RWPE2 (cell line): ENCODE data around the gene TRPM2.
A peak's percentile ranks its signal among the peaks of the same experiment; 100 is the strongest.

Experiments
- ATAC-seq: fragments of 200-7000 bp; cut with Tn5 transposase; 3 replicates; pipeline ENCODE4 v1.9.1; 2021; ENCODE audit warnings: low read depth
- DNase-seq: peaks from one replicate; pipeline ENCODE4 v3.0.0-alpha.2; 2020; ENCODE audit warnings: low spot score
- H3K27ac ChIP-seq: fragments of 450-650 bp; 2 replicates; pipeline ENCODE4 v1.5.1; 2017; ENCODE audit warnings: mild to moderate bottlenecking; ENCODE audit not compliant: poor library complexity, severe bottlenecking
- H3K27me3 ChIP-seq: fragments of 250-450 bp; sonication (Bioruptor Pico); 2 replicates; pipeline ENCODE4 v1.5.1; 2021; ENCODE audit warnings: mild to moderate bottlenecking, moderate library complexity; ENCODE audit not compliant: insufficient read depth, poor library complexity, severe bottlenecking
- H3K36me3 ChIP-seq: fragments of 250-450 bp; sonication (Bioruptor Pico); 2 replicates; pipeline ENCODE4 v1.5.1; 2020; ENCODE audit warnings: low read depth, mild to moderate bottlenecking, moderate library complexity
- H3K4me1 ChIP-seq: fragments of 250-450 bp; sonication (Bioruptor Pico); 2 replicates; pipeline ENCODE4 v1.5.1; 2021; ENCODE audit warnings: mild to moderate bottlenecking, moderate library complexity; ENCODE audit not compliant: insufficient read depth, poor library complexity, severe bottlenecking
- H3K4me3 ChIP-seq: fragments of 250-450 bp; sonication (Bioruptor Pico); 2 replicates; pipeline ENCODE4 v1.5.1; 2021; ENCODE audit warnings: mild to moderate bottlenecking, moderate library complexity; ENCODE audit not compliant: severe bottlenecking
- H3K9me3 ChIP-seq: fragments of 250-450 bp; sonication (Bioruptor Pico); 2 replicates; pipeline ENCODE4 v1.5.1; 2021; ENCODE audit warnings: mild to moderate bottlenecking, moderate library complexity; ENCODE audit not compliant: severe bottlenecking
- TF ChIP-seq, protein P1 (sequence below): fragments of 450-650 bp; IDR thresholded peaks from one replicate; pipeline ENCODE4 v1.5.1; 2017; ENCODE audit warnings: mild to moderate bottlenecking, moderate library complexity; ENCODE audit not compliant: poor library complexity, severe bottlenecking

Gene TRPM2

DNA sequence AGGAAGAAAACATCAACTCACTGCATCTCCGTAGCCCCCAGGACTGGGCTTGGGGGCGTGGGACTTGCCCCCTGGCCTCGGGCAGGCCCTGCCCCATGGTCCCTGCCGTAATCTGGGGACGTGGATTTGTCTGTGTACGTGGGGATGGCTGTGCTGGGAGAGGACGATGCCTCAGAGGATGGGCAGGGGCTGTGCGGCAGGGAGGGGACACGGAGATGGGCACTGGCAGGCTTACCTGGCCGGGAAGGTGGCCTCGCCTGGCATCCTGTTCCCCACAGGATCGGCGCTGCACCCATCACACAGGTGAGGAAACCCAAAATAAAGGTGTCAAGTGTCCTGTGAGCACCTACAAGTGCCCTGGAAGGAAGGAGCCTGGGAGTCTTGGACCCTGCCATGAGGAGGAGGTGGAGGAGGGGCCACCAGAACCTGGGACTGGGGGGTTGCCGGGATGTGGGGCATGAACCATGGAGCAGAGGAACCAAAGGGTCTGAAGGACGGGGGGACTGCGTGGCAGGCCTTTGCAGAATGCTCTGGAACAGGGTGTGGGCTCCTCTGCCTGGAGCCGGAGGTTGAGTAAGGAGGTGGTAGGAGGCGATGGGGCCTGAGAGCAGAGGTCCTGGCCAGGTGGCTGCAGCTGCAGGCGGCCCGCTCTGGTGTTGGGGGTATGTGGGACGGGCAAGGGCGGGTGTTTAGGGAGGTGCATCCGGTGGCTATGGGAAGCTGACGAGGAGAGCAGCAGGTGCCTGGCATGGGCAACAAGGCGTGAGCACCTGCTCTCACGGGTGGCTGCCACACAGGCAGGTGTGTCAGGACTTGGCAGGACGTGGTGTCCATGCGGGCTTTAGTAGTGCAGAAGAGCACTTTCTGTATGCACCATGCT is 74.1 kb downstream of the TRPM2 start:
- DNase-seq, result peak; percentile 60
- Histone ChIP-seq H3K36me3 (no peaks in the 10 kb centered on the region), H3K9me3 (peaks cover 4% of the 10 kb centered on the region), H3K4me1 (no peaks in the 10 kb centered on the region), H3K27ac (no peak overlapping the region), H3K27me3 (no peaks in the 10 kb centered on the region), H3K4me3 (no peak overlapping the region)
- no peak for ATAC-seq
- TF ChIP-seq, protein P1, sequence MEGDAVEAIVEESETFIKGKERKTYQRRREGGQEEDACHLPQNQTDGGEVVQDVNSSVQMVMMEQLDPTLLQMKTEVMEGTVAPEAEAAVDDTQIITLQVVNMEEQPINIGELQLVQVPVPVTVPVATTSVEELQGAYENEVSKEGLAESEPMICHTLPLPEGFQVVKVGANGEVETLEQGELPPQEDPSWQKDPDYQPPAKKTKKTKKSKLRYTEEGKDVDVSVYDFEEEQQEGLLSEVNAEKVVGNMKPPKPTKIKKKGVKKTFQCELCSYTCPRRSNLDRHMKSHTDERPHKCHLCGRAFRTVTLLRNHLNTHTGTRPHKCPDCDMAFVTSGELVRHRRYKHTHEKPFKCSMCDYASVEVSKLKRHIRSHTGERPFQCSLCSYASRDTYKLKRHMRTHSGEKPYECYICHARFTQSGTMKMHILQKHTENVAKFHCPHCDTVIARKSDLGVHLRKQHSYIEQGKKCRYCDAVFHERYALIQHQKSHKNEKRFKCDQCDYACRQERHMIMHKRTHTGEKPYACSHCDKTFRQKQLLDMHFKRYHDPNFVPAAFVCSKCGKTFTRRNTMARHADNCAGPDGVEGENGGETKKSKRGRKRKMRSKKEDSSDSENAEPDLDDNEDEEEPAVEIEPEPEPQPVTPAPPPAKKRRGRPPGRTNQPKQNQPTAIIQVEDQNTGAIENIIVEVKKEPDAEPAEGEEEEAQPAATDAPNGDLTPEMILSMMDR, result no peak

DNA sequence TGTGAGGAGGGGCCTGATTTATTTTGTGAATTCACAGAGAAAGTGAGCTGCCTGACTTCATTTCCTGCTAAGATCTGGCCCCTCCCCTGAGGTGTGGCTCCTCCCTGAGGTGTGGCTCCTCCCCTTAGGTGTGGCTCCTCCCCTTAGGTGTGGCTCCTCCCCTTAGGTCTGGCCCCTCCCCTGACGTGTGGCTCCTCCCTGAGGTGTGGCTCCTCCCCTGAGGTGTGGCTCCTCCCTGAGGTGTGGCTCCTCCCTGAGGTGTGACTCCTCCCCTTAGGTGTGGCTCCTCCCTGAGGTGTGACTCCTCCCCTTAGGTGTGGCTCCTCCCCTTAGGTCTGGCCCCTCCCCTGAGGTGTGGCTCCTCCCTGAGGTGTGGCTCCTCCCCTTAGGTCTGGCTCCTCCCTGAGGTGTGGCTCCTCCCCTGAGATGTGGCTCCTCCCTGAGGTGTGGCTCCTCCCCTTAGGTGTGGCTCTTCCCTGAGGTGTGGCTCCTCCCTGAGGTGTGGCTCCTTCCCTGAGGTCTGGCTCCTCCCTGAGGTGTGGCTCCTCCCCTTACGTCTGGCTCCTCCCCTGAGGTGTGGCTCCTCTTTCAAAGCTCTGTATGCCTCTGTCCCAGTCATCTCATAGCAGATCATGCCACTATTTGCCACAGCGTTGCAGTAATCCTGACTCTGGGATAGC is 75.0 kb downstream of the TRPM2 start:
- Histone ChIP-seq H3K4me1 (no peaks in the 10 kb centered on the region), H3K36me3 (no peaks in the 10 kb centered on the region), H3K9me3 (peaks cover 4% of the 10 kb centered on the region), H3K27ac (no peak overlapping the region), H3K27me3 (no peaks in the 10 kb centered on the region), H3K4me3 (no peak overlapping the region)
- peak; percentile 38; the same call in 2 of the 3 replicates for ATAC-seq
- TF ChIP-seq, protein P1, result no peak
- DNase-seq, result peak; percentile 29

DNA sequence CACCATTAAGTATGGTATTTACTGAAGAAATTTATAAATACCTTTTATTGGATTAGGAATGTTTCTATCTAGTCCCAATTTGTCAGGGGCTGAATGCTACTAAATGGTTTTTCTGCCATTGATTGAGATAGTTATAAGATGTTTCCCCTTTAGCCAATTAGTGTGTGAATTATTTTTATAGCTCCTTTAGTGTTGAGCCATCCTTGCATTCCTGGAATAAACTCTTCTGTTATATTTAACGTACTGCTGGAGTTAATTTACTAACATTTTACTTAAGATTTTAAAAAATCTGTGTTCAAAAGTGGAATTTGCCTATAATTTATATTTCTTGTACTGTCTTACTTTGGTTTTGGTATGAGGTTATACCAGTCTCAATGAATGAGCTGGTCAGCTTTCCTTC is 76.5 kb downstream of the TRPM2 start:
- TF ChIP-seq, protein P1, result no peak
- H3K4me3 ChIP-seq, result no peak overlapping the region
- no peak for DNase-seq
- H3K4me1 ChIP-seq, result no peaks in the 10 kb centered on the region
- peaks cover 4% of the 10 kb centered on the region for H3K9me3 ChIP-seq
- no peak overlapping the region for H3K27ac ChIP-seq
- no peak for ATAC-seq
- H3K27me3 ChIP-seq, result no peaks in the 10 kb centered on the region
- H3K36me3 ChIP-seq, result no peaks in the 10 kb centered on the region

DNA sequence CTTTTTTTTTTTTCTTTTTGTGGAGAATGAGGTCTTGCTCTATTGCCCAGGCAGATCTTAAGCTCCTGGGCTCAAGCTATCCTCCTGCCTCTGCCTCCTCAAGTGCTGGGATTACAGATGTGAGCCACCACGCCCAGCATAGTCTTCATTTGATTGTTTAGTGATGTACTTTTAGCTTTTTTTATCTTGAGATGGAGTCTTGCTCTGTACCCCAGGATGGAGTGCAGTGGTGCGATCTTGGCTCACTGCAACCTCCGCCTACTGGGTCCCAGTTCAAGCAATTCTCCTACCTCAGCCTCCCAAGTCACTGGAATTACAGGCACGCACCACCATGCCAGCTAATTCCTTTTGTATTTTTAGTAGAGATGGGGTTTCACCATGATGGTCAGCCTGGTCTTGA is 77.9 kb downstream of the TRPM2 start:
- ATAC-seq, result no peak
- Histone ChIP-seq H3K27me3 (no peaks in the 10 kb centered on the region), H3K4me3 (no peak overlapping the region), H3K36me3 (no peaks in the 10 kb centered on the region), H3K9me3 (peaks cover 4% of the 10 kb centered on the region), H3K27ac (no peak overlapping the region), H3K4me1 (no peaks in the 10 kb centered on the region)
- TF ChIP-seq, protein P1, result no peak
- DNase-seq, result no peak
